K562 (cell line): ENCODE data around the gene ROBO2. TPM values are rescaled to one million over a fixed set of nuclear protein-coding genes. Genes with fewer than 3 reads are reported as not detected.

Experiments used
- ATAC-seq: fragments of 200-7000 bp; cut with Tn5 transposase; 3 replicates; pipeline ENCODE4 v1.9.1; 2020; ENCODE audit warnings: moderate library complexity
- BruUV-seq: library from RNA; stranded (reverse); fragments of 400-500 nt; replicated peaks from 2 replicates; lab custom pipeline; 2021; lab: Mats Ljungman, UMichigan
- CTCF ChIA-PET: fragments of 300-600 bp; formaldehyde crosslinking; extraction: SDS; loops from one replicate; lab custom pipeline; 2021; ENCODE audit warnings: low intra/inter-chr PET ratio; lab: Yijun Ruan, JAX
- POLR2A ChIA-PET: fragments of 300-600, 350-650 bp; sonication (Branson Sonifier 250); formaldehyde crosslinking; extraction: SDS; loops from one replicate; lab custom pipeline; 2021; ENCODE audit warnings: antibody characterized with exemption, inconsistent platforms; lab: Yijun Ruan, JAX
- DNase-seq, 4 experiments: peaks; one replicate each; pipeline versions ENCODE4 v3.0.0 to v3.0.0-alpha.2; 2011 to 2018; ENCODE audit warnings: low spot score in 3 of 4, mixed read lengths in 3 of 4; ENCODE audit errors: extremely low read depth in 1 of 4
- FAIRE-seq: peaks from 2 replicates; lab custom pipeline; 2011; peaks lifted over from hg19 to GRCh38; lab: Jason Lieb, UNC
- H2AFZ ChIP-seq: 2 replicates; pipeline ENCODE4 v1.6.0; 2011; ENCODE audit warnings: low read depth, low read length, control low read depth, inconsistent platforms
- H3K27ac ChIP-seq: fragments of 200-600 bp; 3 replicates; pipeline ENCODE4 v1.8.0; 2011; ENCODE audit warnings: low read depth, mild to moderate bottlenecking, control low read depth, inconsistent platforms, low read length, moderate library complexity, mixed read lengths; ENCODE audit errors: extremely low read depth
- H3K27me3 ChIP-seq, 2 experiments: fragments of 300-600 bp in 1 of 2; 2 replicates in 1 of 2; 3 replicates in 1 of 2; pipeline versions ENCODE4 v1.6.0 to v1.8.0; 2011; ENCODE audit warnings: inconsistent platforms in 2 of 2, low read length in 2 of 2, mild to moderate bottlenecking in 1 of 2, mixed read lengths in 1 of 2, moderate library complexity in 1 of 2; ENCODE audit not compliant: control insufficient read depth in 2 of 2, insufficient read depth in 2 of 2
- H3K36me3 ChIP-seq: fragments of 300-600 bp; 3 replicates; pipeline ENCODE4 v1.8.0; 2011; ENCODE audit warnings: mild to moderate bottlenecking, low read length, inconsistent platforms; ENCODE audit not compliant: control insufficient read depth, insufficient read depth
- H3K4me1 ChIP-seq, 2 experiments: fragments of 200-600 bp in 1 of 2; replicated peaks in 1 of 2; 2 replicates in 1 of 2; 3 replicates in 1 of 2; pipeline versions ENCODE4 v1.5.1 to v1.8.0; 2011; ENCODE audit warnings: inconsistent platforms in 2 of 2, low read length in 2 of 2, mild to moderate bottlenecking in 1 of 2, mixed read lengths in 1 of 2, moderate library complexity in 1 of 2; ENCODE audit not compliant: control insufficient read depth in 2 of 2, insufficient read depth in 2 of 2
- H3K4me2 ChIP-seq: 2 replicates; pipeline ENCODE4 v1.6.1; 2011; ENCODE audit warnings: low read length, control low read depth, inconsistent platforms, mixed read lengths; ENCODE audit not compliant: insufficient read depth
- H3K4me3 ChIP-seq: fragments of 200-600 bp; sonication (generic), shearing (Covaris generic); 2 replicates; pipeline ENCODE4 v1.5.1; 2016; ENCODE audit warnings: control low read depth, inconsistent platforms
- H3K79me2 ChIP-seq: fragments of 200-600 bp; 3 replicates; pipeline ENCODE4 v1.8.0; 2011; ENCODE audit warnings: low read length, inconsistent platforms; ENCODE audit not compliant: control insufficient read depth, insufficient read depth
- H3K9ac ChIP-seq, 2 experiments: 2 replicates each; pipeline versions ENCODE4 v1.6.0 to v1.6.1; 2011; ENCODE audit warnings: low read depth in 2 of 2, low read length in 2 of 2, control low read depth in 1 of 2, inconsistent platforms in 1 of 2, mild to moderate bottlenecking in 1 of 2, mixed read lengths in 1 of 2; ENCODE audit not compliant: insufficient read depth in 1 of 2
- H3K9me1 ChIP-seq: one replicate; pipeline ENCODE4 v1.6.0; 2011; ENCODE audit warnings: inconsistent platforms, mild to moderate bottlenecking, low read length, moderate library complexity; ENCODE audit not compliant: control insufficient read depth, insufficient read depth
- H3K9me3 ChIP-seq: replicated peaks from 2 replicates; pipeline ENCODE4 v1.5.1; 2011; ENCODE audit warnings: low read depth, low read length, inconsistent platforms; ENCODE audit not compliant: control insufficient read depth, insufficient read depth
- H4K20me1 ChIP-seq: replicated peaks from 2 replicates; pipeline ENCODE4 v1.6.1; 2011; ENCODE audit warnings: low read length, inconsistent platforms, mixed read lengths; ENCODE audit not compliant: control insufficient read depth, insufficient read depth
- BACH1 ChIP-seq: fragments of 200-800 bp; sonication (Bioruptor generic); IDR thresholded peaks from 2 replicates; pipeline ENCODE4 v1.6.1; 2016; ENCODE audit warnings: missing genetic modification characterization, missing compliant biosample characterization
- ZNF280B ChIP-seq: fragments of 250-450 bp; sonication (Bioruptor Pico); IDR thresholded peaks from 2 replicates; pipeline ENCODE4 v1.5.1; 2021; ENCODE audit warnings: mild to moderate bottlenecking
- WGBS: fragments of 100-300 bp; shearing (Covaris generic); methylation state at CpG from one replicate; pipeline ENCODE4 v1.1.6; 2016; ENCODE audit warnings: low coverage, mixed read lengths; ENCODE audit not compliant: insufficient coverage; ENCODE audit errors: missing lambda C conversion rate; 5-methylcytosine and 5-hydroxymethylcytosine counted together
- in situ Hi-C: fragments of 300-500 bp; cut with MboI; formaldehyde crosslinking; loops from 4 replicates; pipeline ENCODE4 v1.15.0; 2018; ENCODE audit warnings: inconsistent platforms, mixed read lengths
- intact Hi-C: fragments of 100-400 bp; cut with micrococcal nuclease; formaldehyde crosslinking; loops from 2 replicates; pipeline ENCODE4 v1.14.2; 2022
- polyA plus RNA-seq, 8 experiments: library from polyadenylated mRNA; depleted of rRNA in 4 of 8; stranded (reverse) in 5 of 8; unstranded in 3 of 8; fragments of >200 nt; fragmentation: Nextera tagmentation in 2 of 8; fragmentation: Illumina TruSeq in 1 of 8; extraction: Ambion mirVana in 2 of 8; extraction: Trizol in 1 of 8; gene quantifications; 2 replicates each; pipeline versions ENCODE4 v1.2.1 to v1.2.3, GENCODE V29; 2011 to 2014; ENCODE audit warnings: inconsistent platforms in 1 of 8, missing spikeins in 1 of 8
- total RNA-seq, 7 experiments: library from RNA; depleted of rRNA in 6 of 7; stranded (reverse); fragments of >200 nt in 6 of 7; fragmentation: Illumina TruSeq in 2 of 7; extraction: Trizol in 2 of 7; gene quantifications; 2 replicates each; pipeline versions ENCODE4 v1.2.1 to v1.2.3, GENCODE V29; 2011 to 2021; ENCODE audit warnings: low replicate concordance in 1 of 7
- TF ChIP-seq, protein P1 (sequence below): fragments of 200-800 bp; sonication (Bioruptor generic); IDR thresholded peaks from 2 replicates; pipeline ENCODE4 v1.6.1; 2017; ENCODE audit warnings: missing genetic modification characterization, missing compliant biosample characterization
- TF ChIP-seq, protein P2 (sequence below): sonication (generic); formaldehyde crosslinking; IDR thresholded peaks from 2 replicates; pipeline ENCODE4 v1.4.0; 2020; ENCODE audit warnings: mild to moderate bottlenecking, missing genetic modification reagents
- TF ChIP-seq, protein P3 (sequence below): fragments of 450-650 bp; IDR thresholded peaks from 2 replicates; pipeline ENCODE4 v1.6.1; 2016

The ROBO2 gene
- total and polyA plus RNA-seq, 9 of the 15 experiments (the other 6 are each of a cell fraction or from before 2014, with no cell fraction given) = 0.84 to 3.0 (median 1.7) TPM

DNA sequence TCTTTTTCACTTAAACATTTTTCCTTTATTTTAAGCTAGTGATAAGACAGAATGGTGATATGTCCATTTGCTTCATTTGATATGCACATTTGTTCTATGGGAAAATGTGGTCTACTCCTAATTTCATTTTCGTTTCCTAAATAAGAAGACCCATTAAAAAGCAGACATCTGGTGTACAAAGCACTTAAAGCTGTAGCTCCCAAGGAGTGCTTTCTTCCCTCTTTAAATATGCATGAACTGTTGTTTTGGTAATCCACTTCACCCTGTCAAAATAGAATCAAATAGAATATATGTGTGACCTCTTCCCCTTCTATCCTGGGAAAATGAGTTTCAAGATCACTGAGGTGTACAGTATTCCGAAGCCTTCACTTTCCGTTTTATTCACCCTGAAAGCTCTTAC is 182.8 kb downstream of the ROBO2 start (continued):
- TF ChIP-seq, protein P1, sequence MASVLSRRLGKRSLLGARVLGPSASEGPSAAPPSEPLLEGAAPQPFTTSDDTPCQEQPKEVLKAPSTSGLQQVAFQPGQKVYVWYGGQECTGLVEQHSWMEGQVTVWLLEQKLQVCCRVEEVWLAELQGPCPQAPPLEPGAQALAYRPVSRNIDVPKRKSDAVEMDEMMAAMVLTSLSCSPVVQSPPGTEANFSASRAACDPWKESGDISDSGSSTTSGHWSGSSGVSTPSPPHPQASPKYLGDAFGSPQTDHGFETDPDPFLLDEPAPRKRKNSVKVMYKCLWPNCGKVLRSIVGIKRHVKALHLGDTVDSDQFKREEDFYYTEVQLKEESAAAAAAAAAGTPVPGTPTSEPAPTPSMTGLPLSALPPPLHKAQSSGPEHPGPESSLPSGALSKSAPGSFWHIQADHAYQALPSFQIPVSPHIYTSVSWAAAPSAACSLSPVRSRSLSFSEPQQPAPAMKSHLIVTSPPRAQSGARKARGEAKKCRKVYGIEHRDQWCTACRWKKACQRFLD (CRISPR knock-in tag) = no peak
- TF ChIP-seq BACH1 (tag) = no peak
- TF ChIP-seq ZNF280B (CRISPR knock-in tag) = no peak
- TF ChIP-seq, all 486 proteins: peak for 0

- ATAC-seq = no peak
- POLR2A ChIA-PET = no interaction called here
- no peaks in the 10 kb centered on the region for H3K9me1 ChIP-seq
- TF ChIP-seq, protein P2, sequence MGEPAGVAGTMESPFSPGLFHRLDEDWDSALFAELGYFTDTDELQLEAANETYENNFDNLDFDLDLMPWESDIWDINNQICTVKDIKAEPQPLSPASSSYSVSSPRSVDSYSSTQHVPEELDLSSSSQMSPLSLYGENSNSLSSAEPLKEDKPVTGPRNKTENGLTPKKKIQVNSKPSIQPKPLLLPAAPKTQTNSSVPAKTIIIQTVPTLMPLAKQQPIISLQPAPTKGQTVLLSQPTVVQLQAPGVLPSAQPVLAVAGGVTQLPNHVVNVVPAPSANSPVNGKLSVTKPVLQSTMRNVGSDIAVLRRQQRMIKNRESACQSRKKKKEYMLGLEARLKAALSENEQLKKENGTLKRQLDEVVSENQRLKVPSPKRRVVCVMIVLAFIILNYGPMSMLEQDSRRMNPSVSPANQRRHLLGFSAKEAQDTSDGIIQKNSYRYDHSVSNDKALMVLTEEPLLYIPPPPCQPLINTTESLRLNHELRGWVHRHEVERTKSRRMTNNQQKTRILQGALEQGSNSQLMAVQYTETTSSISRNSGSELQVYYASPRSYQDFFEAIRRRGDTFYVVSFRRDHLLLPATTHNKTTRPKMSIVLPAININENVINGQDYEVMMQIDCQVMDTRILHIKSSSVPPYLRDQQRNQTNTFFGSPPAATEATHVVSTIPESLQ (CRISPR knock-in tag) = no peak
- TF ChIP-seq, protein P3, sequence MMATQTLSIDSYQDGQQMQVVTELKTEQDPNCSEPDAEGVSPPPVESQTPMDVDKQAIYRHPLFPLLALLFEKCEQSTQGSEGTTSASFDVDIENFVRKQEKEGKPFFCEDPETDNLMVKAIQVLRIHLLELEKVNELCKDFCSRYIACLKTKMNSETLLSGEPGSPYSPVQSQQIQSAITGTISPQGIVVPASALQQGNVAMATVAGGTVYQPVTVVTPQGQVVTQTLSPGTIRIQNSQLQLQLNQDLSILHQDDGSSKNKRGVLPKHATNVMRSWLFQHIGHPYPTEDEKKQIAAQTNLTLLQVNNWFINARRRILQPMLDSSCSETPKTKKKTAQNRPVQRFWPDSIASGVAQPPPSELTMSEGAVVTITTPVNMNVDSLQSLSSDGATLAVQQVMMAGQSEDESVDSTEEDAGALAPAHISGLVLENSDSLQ = peak; percentile 16; the same call in 1 of the 2 replicates
- TF ChIP-seq, all 486 proteins: peak for 1
- Histone ChIP-seq H3K9ac (no peak overlapping the region), H3K4me3 (no peak overlapping the region), H3K27ac (no peak overlapping the region), H3K4me1 (no peaks in the 10 kb centered on the region), H2AFZ (no peak overlapping the region), H3K9me3 (no peaks in the 10 kb centered on the region), H3K79me2 (no peaks in the 10 kb centered on the region), H3K4me2 (no peak overlapping the region), H3K27me3 (no peaks in the 10 kb centered on the region), H3K36me3 (no peaks in the 10 kb centered on the region), H4K20me1 (no peaks in the 10 kb centered on the region)
- CTCF ChIA-PET = no interaction called here
- DNase-seq = no peak
- intact Hi-C loops = no loop called here
- 52% methylated on average over 2 of the region's 2 CpGs for WGBS
- BruUV-seq = no TSS peak
- no peak for FAIRE-seq
- in situ Hi-C loops = no loop called here
Measured at GRCh38 chr3:77227567-77227966, 187.7 kb downstream of the ROBO2 start.
